Upper lobe of right lung (tissue), 1 donor: ENCODE measurements around the gene AARS1. TPM values are rescaled to one million over a fixed set of nuclear protein-coding genes. Genes with fewer than 3 reads are reported as not detected.
"Not testable (repeated sequence)": the region's sequence is repeated elsewhere in the genome, so short reads cannot be mapped to it uniquely, and the experiment has no call there.

Experiments used
- ATAC-seq: fragments of 200-7000 bp; cut with Tn5 transposase; one replicate; pipeline ENCODE4 v1.9.1; 2020; ENCODE audit warnings: mild to moderate bottlenecking, moderate library complexity
- DNase-seq: peaks from one replicate; pipeline ENCODE4 v3.0.0-alpha.2; 2020
- H3K27ac ChIP-seq: fragments of 200-600 bp; one replicate; pipeline ENCODE4 v1.8.0; 2022
- H3K27me3 ChIP-seq: fragments of 200-600 bp; one replicate; pipeline ENCODE4 v1.8.0; 2022; ENCODE audit warnings: mild to moderate bottlenecking
- H3K36me3 ChIP-seq: fragments of 200-600 bp; one replicate; pipeline ENCODE4 v1.8.0; 2022
- H3K4me1 ChIP-seq: fragments of 200-600 bp; one replicate; pipeline ENCODE4 v1.8.0; 2022
- H3K4me3 ChIP-seq: fragments of 200-600 bp; one replicate; pipeline ENCODE4 v1.8.0; 2022; ENCODE audit warnings: mild to moderate bottlenecking
- H3K9me3 ChIP-seq: fragments of 200-600 bp; one replicate; pipeline ENCODE4 v1.8.0; 2022
- intact Hi-C: fragments of 100-400 bp; cut with DNase I; formaldehyde crosslinking; loops from one replicate; pipeline ENCODE4 v1.11.0; 2022
- long read RNA-seq: library from polyadenylated mRNA; unstranded; transcript quantifications from one replicate; pipeline ENCODE4 v2.0.0, GENCODE V29; 2021
- total RNA-seq: library from RNA; stranded (reverse); fragmentation: NEBNext Ultra II Directional; extraction: Animal tissue kit (Norgen Biotek cat#: 25700); gene quantifications from one replicate; pipeline ENCODE4 v1.2.1, GENCODE V29; 2021
- TF ChIP-seq, protein P1 (sequence below): fragments of 200-600 bp; IDR thresholded peaks from one replicate; pipeline ENCODE4 v1.8.0; 2022; ENCODE audit warnings: antibody characterized with exemption
- donor health status: DM: no; HTN: yes; CAD: no; lungs with severe emphysema.

AARS1 gene
- total RNA-seq, result 113 TPM
- long read RNA-seq, transcript AARS-201 (21 exons, 3,477 nt), result major isoform, 187 of 246 reads
- long read RNA-seq, partial matches to known transcripts, result 31 of 246 reads
- long read RNA-seq, other reads (novel, unspliced or antisense), result 28 of 246 reads

DNA sequence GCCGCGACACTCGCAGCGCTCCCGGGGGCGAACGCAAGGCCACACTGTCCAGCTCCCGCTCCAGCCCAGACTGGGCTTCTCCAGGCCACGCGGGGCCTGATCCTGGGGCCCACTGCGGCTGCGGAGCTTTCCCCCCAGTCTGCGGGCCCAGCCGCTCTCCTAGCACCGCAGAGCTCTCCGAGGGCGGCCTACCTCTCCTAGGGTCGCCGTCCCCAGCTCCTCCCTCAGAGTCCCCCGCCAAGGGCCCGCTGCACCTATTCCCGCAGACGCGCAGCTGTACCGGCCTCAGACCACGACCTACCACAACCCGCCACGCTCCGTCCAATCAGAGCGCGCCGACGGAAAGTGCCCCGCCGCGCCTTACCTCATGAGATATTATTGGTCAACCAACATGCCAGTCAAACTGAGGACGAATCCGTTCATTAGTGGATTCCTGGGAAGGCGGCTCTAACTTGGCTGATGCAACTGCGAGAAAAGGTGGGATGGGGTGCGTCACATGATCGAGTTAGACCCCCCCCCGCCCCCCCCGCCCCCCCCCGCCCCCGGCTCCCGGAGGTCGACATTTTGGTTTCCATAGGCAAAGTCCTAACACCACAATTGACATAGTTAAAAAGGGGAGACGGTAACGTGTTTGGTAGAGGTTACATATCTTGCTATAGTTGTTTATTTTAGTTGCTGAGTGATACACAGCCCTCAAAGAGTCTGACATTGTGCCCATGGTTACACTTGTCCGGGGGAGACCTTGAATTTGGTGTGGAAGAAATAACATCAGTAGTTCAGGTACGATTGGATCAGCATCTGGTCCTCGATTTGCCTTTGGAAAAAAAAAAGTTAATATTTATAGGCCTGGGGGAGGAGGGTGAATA lies at the start of gene AARS1:
AARS1 (minus strand) TSS at position 278 of the 866 bp plus-strand sequence. CDS start 6,743 bp downstream, outside the sequence.
- TF ChIP-seq, protein P1, sequence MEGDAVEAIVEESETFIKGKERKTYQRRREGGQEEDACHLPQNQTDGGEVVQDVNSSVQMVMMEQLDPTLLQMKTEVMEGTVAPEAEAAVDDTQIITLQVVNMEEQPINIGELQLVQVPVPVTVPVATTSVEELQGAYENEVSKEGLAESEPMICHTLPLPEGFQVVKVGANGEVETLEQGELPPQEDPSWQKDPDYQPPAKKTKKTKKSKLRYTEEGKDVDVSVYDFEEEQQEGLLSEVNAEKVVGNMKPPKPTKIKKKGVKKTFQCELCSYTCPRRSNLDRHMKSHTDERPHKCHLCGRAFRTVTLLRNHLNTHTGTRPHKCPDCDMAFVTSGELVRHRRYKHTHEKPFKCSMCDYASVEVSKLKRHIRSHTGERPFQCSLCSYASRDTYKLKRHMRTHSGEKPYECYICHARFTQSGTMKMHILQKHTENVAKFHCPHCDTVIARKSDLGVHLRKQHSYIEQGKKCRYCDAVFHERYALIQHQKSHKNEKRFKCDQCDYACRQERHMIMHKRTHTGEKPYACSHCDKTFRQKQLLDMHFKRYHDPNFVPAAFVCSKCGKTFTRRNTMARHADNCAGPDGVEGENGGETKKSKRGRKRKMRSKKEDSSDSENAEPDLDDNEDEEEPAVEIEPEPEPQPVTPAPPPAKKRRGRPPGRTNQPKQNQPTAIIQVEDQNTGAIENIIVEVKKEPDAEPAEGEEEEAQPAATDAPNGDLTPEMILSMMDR, result no peak
- Histone ChIP-seq H3K4me1 (peaks cover 16% of the 10 kb centered on the region), H3K9me3 (no peaks in the 10 kb centered on the region), H3K27ac (peak within 1 kb of the TSS; percentile 97), H3K4me3 (peak within 1 kb of the TSS; percentile 89), H3K36me3 (peaks cover 14% of the 10 kb centered on the region), H3K27me3 (no peaks in the 10 kb centered on the region)
- intact Hi-C loops, result no loop called here
- peak; percentile 97 for DNase-seq
- ATAC-seq, result peak; percentile 99

DNA sequence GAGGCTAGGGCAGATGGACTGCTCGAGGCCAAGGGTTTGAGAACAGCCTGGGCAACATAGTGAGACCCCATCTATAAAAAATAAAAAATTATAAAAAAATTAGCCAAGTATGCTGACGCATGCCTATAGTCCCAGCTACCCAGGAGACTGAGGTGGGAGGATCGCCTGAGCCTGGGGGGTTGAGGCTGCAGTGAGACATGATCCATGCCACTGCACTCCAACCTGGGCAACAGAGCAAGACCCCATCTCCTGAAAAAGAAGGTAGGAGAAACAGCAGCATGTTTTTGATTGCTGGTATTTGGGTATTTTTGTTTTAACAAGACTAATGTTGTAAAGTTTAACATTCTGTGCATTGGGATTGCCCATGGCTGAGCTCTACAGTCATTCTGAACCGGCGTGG lies 48.5 kb upstream of the AARS1 start:
- ATAC-seq (no peak), DNase-seq (no peak)
- Histone ChIP-seq H3K4me3 (no peak overlapping the region), H3K27me3 (no peaks in the 10 kb centered on the region), H3K36me3 (peaks cover 28% of the 10 kb centered on the region), H3K27ac (no peak overlapping the region), H3K9me3 (no peaks in the 10 kb centered on the region), H3K4me1 (no peaks in the 10 kb centered on the region)
- intact Hi-C loops, result no loop called here
- TF ChIP-seq, protein P1, result no peak

DNA sequence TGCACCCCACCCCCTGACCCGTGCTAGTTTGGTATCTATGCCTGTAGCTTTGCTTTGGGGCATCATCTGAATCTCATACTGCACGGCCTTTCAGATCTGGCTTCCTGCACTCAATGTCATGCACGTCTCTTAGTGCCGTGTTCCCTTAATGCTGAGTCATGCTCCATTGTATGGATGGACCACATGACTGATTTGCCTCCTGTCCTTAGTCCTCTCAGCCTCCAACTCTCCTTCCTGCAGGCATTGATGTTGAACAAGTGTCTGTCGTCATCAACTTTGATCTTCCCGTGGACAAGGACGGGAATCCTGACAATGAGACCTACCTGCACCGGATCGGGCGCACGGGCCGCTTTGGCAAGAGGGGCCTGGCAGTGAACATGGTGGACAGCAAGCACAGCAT lies 43.4 kb upstream of the AARS1 start:
- intact Hi-C loops, DNase-seq, H3K4me3 ChIP-seq, ATAC-seq, H3K27ac ChIP-seq, H3K4me1 ChIP-seq, H3K27me3 ChIP-seq, H3K9me3 ChIP-seq: not testable (repeated sequence)
- peaks cover 76% of the 10 kb centered on the region for H3K36me3 ChIP-seq

DNA sequence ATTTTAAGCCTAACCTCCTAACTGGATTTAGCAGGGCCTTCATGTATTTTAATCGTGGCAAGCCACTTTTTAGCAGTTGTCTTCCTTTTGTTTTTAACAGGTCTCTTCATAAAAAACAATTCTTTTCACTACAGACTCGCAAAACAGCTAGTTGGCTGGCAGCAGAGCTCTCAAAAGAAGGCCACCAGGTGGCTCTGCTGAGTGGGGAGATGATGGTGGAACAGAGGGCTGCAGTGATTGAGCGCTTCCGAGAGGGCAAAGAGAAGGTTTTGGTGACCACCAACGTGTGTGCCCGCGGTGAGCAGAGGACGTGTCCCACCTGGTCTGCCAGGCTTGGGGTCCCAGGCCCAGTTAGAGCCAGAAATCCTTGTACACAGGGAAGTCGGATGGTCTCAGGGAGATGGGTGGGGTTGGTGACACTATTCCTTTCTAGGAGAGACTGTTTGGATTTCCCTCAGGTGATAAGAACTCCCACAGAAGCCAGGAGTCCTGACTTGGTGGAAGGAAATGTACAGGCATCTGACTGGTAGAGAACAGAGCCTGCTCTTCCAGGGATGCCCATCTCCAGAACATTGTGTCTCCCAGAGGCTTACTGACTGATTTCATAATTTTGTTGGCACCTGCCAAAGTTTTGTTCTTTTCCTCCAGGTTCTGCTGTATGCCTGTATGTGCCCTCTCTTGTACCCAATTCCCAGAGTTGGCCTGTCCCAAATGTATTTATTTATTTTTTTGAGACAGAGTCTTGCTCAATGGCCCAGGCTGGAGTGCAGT lies 42.5 kb upstream of the AARS1 start:
- intact Hi-C loops, result no loop called here
- ATAC-seq, result peak; percentile 49
- no peaks in the 10 kb centered on the region for H3K4me1 ChIP-seq
- no peak for DNase-seq
- H3K36me3 ChIP-seq, result peaks cover 85% of the 10 kb centered on the region
- H3K4me3 ChIP-seq, result no peak overlapping the region
- TF ChIP-seq, protein P1, result peak; percentile 37
- no peaks in the 10 kb centered on the region for H3K9me3 ChIP-seq
- no peaks in the 10 kb centered on the region for H3K27me3 ChIP-seq
- no peak overlapping the region for H3K27ac ChIP-seq

DNA sequence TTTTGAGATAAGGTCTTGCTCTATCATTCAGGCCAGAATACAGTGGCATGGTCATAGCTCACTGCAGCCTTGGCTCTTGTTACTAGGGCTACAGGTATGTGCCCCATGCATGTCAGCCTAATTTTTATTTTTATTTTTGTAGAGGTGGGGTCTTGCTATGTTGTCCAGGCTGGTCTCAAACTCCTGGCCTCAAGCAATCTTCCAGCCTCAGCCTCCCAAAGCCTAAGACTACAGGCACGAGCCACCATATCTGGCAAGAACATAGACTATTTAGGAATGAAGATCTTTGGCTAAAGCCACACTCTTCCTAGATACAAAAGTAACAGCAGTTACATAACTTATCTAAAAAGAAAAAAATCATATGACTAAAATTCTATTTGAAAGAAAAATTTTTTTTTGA lies 41.8 kb upstream of the AARS1 start:
- H3K4me1 ChIP-seq, result no peaks in the 10 kb centered on the region
- DNase-seq (no peak), ATAC-seq (no peak)
- intact Hi-C loops, result no loop called here
- H3K27me3 ChIP-seq, result no peaks in the 10 kb centered on the region
- TF ChIP-seq, protein P1, result no peak
- no peaks in the 10 kb centered on the region for H3K9me3 ChIP-seq
- peaks cover 86% of the 10 kb centered on the region for H3K36me3 ChIP-seq
- no peak overlapping the region for H3K4me3 ChIP-seq
- no peak overlapping the region for H3K27ac ChIP-seq
